ENCODE results near the gene IQSEC1. TPM values are rescaled to one million over a fixed set of nuclear protein-coding genes. Genes with fewer than 3 reads are reported as not detected.
A peak's percentile ranks its signal among the peaks of the same experiment; 100 is the strongest.

Gene IQSEC1
- total and polyA plus RNA-seq, 2 of the 8 experiments (the other 6 are each of a cell fraction or from before 2014, with no cell fraction given) = 6.8 to 28.8 TPM

- TF ChIP-seq RAD21 (IDR thresholded peaks at IDR 0.05 in 1 of 2, conservative IDR thresholded peaks at IDR 0.05 in 1 of 2; ENCODE audit: low read depth in 2 of 2, low read length in 2 of 2) (peak; percentile 10 to 35; a peak in 3 of 4 replicates), GABPA (IDR thresholded peaks at IDR 0.05; ENCODE audit: borderline replicate concordance, insufficient read depth, low read length) (no peak)
- Histone ChIP-seq H4K20me1 (replicated peaks in 1 of 2; ENCODE audit: control insufficient read depth in 1 of 2, insufficient read depth in 2 of 2, low read length in 2 of 2) (no peaks in the 10 kb centered on the region), H3K4me2 (ENCODE audit: insufficient read depth in 1 of 2, low read depth in 2 of 2, low read length in 2 of 2) (no peak overlapping the region), H4K91ac (replicated peaks; ENCODE audit: insufficient read length, low read length) (no peak overlapping the region), H3K4me3 (ENCODE audit: extremely low read depth in 1 of 4, insufficient read depth in 2 of 4, low read depth in 3 of 4, low read length in 4 of 4) (no peak overlapping the region), H3K36me3 (ENCODE audit: control insufficient read depth in 2 of 4, insufficient read depth in 4 of 4, low read length in 3 of 4) (no peaks in the 10 kb centered on the region), H3K4me1 (replicated peaks in 1 of 4; ENCODE audit: control insufficient read depth in 3 of 4, insufficient read depth in 4 of 4, low read length in 3 of 4) (peaks cover 0 to 3% (median 1%) of the 10 kb centered on the region in 4 experiments; a peak in 2 of 7 replicates), H3K4ac (replicated peaks; ENCODE audit: insufficient read length, low read depth, low read length) (no peak overlapping the region), H3K27me3 (replicated peaks in 1 of 4; ENCODE audit: control insufficient read depth in 3 of 4, extremely low read depth in 1 of 4, insufficient read depth in 3 of 4, low read length in 3 of 4) (no peaks in the 10 kb centered on the region; a peak in 1 of 7 replicates), H3K9ac (replicated peaks in 1 of 4; ENCODE audit: extremely low read depth in 1 of 4, low read depth in 3 of 4, low read length in 3 of 4) (no peak overlapping the region; a peak in 1 of 7 replicates), H3K14ac (ENCODE audit: insufficient read length) (no peak overlapping the region), H3K23ac (ENCODE audit: insufficient read length) (no peak overlapping the region), H2BK12ac (ENCODE audit: low read depth, low read length) (no peak overlapping the region), H2BK15ac (ENCODE audit: low read length) (peak overlapping the region; percentile 40; the same call in 1 of the 2 replicates), H3K79me1 (ENCODE audit: low read depth, low read length) (no peaks in the 10 kb centered on the region; the same call in 1 of the 2 replicates), H4K8ac (ENCODE audit: extremely low read depth, insufficient read depth, low read length) (no peak overlapping the region; the same call in 1 of the 2 replicates), H2BK5ac (ENCODE audit: low read depth, low read length) (no peak overlapping the region; the same call in 1 of the 2 replicates), H3K18ac (ENCODE audit: extremely low read depth, low read length) (0 out of 2 replicates have a peak overlapping the region, but pooled peaks have one; percentile 48), H2BK120ac (replicated peaks; ENCODE audit: low read depth, low read length) (no peak overlapping the region), H2AK5ac (ENCODE audit: low read depth, low read length) (peak overlapping the region; percentile 89; the same call in 1 of the 2 replicates), H3K27ac (ENCODE audit: low read depth, low read length) (no peak overlapping the region), H2BK20ac (ENCODE audit: low read length) (no peak overlapping the region), H3K9me3 (ENCODE audit: insufficient read depth in 2 of 2, low read depth in 1 of 2, low read length in 1 of 2) (no peaks in the 10 kb centered on the region), H4K5ac (ENCODE audit: insufficient read length, low read depth, low read length) (no peak overlapping the region), H3K23me2 (ENCODE audit: low read depth, low read length) (no peaks in the 10 kb centered on the region), H3K79me2 (ENCODE audit: control insufficient read depth in 1 of 2, insufficient read depth in 2 of 2, low read length in 2 of 2) (no peaks in the 10 kb centered on the region), H2AFZ (ENCODE audit: low read length) (no peak overlapping the region), H3K56ac (replicated peaks; ENCODE audit: insufficient read length, low read depth, low read length) (no peak overlapping the region)
- DNase-seq (ENCODE audit: low read depth in 1 of 2, low spot score in 2 of 2) (no peak), FAIRE-seq (no peak)
- ChIA-PET POLR2A (ENCODE audit: partially characterized antibody) (interaction anchor here (1.3 to 1.4 kb wide), 2 partner anchors 9 to 21 kb away, joined by 3 read pairs; no protein-coding TSS in a partner anchor), CTCF (ENCODE audit: partially characterized antibody) (interaction anchor here (1.0 to 2.3 kb wide), 6 partner anchors 11 to 71 kb away, joined by 3 to 6 read pairs (median 4); no protein-coding TSS in a partner anchor)
- WGBS, 2 experiments (ENCODE audit: extremely low coverage in 1 of 2, insufficient coverage in 1 of 2, insufficient read length in 1 of 2, insufficient replicate concordance in 2 of 2, low coverage in 1 of 2, low lambda C conversion rate in 2 of 2, missing lambda C conversion rate in 1 of 2) = 85% methylated on average over 5 of the region's 6 CpGs; no CpG with 5 or more reads in 1 of the 2 experiments
These were observed 15.8 kb downstream of the IQSEC1 start for GRCh38 chr3:13057282-13058040.
